NCI-H446 (cell line): ENCODE results near the gene SPAG8.

Experiments used
- DNase-seq, 2 experiments: peaks; one replicate each; lab custom pipeline; 2025; lab: John Stamatoyannopoulos, UW

The SPAG8 gene

DNA sequence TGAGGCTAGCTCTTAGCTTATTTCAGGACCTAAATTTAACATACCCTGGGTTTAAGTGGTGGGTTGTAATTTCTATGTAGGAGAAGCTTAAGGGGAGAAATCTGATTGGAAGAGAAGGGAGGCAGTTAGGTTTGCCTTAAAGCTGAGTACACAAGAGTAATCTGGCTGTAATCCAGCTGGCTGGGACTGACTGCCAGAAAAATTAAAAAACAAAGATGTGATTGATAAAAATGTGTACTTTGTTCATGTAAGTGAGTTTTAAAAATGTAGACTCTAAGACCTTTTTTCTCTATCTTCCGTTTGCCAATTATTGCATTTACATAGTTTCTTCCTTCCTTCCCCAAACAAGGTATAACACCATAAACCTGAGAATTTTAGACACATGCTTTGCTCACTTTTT is 40.5 kb downstream of the SPAG8 start:
- peak in 1 of 2 experiments; percentile 54 for DNase-seq

DNA sequence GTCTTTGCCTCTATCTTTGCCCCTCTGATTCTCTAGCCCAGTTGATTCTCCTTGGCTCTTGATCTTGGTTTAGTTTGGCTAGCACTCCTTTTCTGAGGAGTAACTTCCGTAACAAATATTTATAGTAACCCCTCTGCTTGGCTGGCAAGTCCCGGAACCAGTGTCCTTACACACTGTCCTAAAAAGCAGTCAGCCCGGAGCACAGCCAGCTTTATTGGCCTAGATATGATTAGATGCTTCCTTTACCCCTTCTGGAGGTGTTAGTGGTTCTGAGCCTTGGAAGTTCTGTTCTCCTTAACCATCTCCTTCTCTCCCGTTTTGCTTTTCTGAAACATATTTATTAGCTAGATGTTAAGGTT is 41.0 kb downstream of the SPAG8 start:
- DNase-seq = peak in 1 of 2 experiments; percentile 21

DNA sequence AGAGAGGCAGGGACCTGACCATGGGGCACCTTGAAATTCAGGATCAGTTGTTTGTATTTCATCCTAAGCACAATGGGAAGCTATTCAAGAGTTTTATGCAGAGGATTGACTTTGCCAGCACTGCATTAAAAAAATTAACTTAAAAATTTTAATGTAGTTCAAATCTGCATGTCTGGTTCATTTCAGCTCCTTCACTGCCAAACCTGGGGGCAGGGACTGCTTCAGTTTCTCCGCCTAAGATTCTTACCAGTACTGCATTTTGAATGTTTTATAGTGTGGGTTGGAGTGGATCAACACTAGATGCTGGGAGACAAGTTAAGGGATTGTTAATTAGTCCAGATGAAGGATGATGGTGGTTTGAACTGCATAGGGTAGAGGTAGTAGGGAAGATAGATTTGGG is 42.3 kb downstream of the SPAG8 start:
- no peak for DNase-seq

DNA sequence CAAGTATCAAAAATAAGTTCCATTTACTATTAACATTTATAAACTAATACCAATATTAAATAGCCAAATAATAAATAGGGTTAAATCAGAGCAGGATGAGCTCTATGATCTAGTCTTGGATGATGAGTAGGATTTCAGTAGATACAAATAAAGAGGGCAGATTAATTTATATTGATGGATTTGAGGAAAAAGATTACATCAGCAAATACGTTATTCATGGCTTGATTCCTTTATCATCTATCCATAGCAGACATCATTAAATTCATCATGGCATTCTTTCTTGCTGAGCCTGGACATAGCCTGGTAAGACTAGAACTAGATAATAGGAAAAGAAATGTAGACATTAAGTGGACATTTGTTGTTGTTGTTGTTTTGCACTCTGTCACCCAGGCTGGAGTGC is 44.6 kb downstream of the SPAG8 start:
- no peak for DNase-seq

DNA sequence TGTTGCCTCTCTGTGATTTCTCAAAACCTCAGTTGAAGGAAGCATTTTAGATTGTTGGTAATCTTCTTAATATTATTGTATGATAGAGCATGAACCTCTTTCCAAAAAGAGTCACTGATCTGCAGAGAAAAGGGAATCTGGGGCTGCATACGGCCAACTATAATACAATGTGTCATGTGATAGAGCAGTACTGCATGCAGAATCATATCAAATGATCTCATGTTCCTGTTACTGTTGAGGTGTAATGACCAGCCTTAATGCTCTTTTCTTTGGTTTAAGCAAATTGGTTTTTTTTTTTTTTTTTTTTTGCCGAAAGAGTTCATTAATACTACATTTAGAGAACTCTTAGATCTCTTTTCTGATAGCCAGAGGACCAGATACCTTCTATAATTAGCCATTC is 45.1 kb downstream of the SPAG8 start:
- no peak for DNase-seq

DNA sequence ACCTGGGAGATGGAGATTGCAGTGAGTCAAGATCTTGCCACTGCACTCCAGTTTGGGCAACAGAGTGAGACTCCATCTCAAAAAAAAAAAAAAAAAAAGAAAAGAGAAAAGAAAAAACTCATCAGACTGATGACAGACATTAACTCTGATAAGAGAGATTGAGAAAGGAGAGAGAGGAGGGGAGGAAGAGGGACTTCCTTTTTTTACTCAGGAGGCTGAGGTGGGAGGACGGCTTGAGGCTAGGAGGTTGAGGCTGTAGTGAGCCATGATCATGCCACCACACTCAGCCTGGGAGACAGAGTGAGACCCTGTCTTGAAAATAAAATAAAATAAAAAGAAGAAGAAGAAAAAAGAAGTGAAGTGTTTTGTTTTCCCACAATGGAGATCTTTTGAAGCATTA is 48.3 kb downstream of the SPAG8 start:
- no peak for DNase-seq

DNA sequence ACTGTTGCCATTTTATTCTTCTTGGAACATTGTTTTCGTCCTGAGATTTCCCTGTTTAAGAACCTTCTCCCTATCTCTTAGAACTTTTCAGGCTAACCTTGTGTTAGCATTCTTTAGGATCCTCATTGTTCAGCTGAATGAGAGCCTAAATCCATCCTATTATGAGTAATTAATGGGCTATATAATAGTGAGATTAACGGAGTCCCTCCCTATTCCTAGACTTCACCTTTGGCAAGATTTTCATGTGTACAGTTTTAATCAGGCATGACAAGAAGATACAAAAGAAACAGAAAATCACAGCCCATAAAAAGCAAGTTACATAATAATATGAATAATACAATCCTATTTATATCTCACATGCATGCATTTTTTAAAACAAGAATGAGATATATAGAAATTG is 48.9 kb downstream of the SPAG8 start:
- DNase-seq = no peak

DNA sequence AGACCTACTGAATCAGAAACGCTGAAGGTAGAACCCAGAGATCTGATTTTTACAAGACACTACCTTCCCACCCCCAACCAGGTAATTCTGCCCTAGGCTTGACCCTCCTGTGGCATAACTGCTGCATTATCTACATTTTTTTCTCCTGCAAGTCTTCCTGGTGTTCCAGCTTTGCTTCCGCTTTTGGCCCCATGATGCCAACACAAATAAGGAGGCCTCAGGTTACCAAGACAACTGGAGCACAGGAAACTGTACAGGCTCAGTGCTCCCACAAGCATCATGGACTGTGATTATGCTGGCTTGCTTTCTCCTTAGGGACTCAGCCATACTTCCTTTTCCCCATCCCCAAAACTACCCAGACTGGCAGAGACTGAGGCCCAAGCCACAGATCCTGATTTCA is 51.4 kb downstream of the SPAG8 start:
- DNase-seq = no peak

DNA sequence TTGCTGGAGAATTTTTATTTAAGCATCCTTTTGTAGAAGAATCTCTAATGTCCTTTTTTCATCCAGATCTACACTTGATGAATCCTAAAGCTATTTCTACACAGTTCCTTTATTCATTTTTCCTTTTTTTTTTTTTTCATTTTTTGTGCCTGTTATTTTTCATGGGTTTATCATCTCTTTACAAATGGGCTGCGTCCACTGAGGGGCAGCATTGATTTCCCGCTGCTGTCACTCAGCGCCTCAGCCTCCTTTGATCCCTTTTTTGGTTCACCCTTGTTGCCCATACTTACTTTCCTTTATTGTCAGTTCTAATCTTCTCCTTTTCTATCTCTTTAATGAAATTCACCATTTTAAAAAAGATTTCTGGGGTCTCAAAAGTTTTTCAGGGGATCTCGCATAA is 52.3 kb downstream of the SPAG8 start:
- no peak for DNase-seq
